Activated naive CD4-positive, alpha-beta T cell treated with anti-CD3 and anti-CD28 coated beads, Interleukin-2, amount 50 U/mL, for 16 hours (primary cell): ENCODE results near the gene AHNAK2.
"Not testable (repeated sequence)": the region's sequence is repeated elsewhere in the genome, so short reads cannot be mapped to it uniquely, and the experiment has no call there.

ENCODE experiments used
- DNase-seq: peaks from one replicate; pipeline ENCODE4 v3.0.0-alpha.2; 2020

Gene AHNAK2

GRCh38 chr14:104950701-104951100 is 27.5 kb downstream of the AHNAK2 start:
- DNase-seq: not testable (repeated sequence)

DNA sequence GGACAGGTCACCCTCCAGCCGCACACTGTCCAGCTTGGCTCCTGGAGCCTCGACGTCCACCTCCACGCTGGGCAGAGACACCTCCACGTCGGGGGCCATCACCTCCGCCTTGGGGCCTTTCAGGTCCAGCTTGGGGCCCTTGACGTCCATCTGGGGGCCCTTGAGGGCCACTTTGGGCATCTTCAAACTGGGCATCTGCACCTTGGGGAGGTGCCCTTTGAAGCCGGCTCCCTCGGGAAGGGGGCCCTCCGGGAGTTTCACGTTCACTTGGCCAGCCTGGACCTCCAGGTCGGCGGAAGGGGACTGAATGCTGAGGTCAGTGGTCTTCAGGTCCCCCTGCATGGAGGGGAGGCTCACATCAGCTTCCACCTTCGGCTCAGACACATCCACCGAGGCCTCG is 28.2 kb downstream of the AHNAK2 start:
- no peak for DNase-seq

DNA sequence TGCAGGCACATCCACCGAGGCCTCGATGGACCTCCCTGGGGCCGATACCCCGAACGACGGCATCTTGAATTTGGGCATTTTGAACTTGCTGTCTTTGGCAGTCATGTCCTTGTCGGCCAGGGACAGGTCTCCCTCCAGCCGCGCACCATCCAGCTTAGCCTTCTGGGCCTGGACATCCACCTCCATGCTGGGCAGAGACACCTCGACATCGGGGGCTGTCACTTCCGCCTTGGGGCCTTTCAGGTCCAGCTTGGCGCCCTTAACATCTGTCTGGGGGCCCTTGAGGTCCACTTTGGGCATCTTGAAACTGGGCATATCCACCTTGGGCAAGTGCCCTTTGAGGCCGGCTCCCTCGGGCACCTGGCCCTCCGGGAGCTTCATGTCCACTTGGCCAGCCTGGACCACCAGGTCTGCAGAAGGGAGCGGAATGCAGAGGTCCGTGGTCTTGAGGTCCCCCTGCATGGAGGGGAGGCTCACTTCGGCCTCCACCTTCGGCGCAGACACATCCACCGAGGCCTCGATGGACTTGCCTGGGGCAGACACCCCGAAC is 28.7 kb downstream of the AHNAK2 start:
- not testable (repeated sequence) for DNase-seq

DNA sequence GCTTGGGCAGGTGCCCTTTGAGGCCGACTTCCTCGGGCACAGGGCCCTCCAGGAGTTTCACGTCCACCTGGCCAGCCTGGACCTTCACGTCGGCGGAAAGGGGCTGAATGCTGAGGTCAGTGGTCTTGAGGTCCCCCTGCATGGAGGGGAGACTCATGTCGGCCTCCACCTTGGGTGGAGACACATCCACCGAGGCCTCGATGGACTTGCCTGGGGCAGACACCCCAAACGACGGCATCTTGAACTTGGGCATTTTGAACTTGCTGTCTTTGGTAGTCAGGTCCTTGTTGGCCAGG is 29.5 kb downstream of the AHNAK2 start:
- no peak for DNase-seq

GRCh38 chr14:104947881-104948735 is 30.1 kb downstream of the AHNAK2 start:
- DNase-seq: not testable (repeated sequence)

DNA sequence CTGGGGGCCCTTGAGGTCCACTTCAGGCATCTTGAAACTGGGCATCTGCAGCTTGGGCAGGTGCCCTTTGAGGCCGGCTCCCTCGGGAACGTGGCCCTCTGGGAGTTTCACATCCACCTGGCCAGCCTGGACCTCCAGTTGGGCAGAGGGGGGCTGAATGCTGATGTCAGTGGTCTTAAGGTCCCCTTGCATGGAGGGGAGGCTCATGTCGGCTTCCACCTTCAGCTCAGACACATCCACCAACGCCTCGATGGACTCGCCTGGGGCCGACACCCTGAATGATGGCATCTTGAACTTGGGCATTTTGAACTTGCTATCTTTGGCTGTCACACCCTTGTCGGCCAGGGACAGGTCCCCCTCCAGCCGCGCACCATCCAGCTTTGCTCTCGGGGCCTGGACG is 31.0 kb downstream of the AHNAK2 start:
- DNase-seq: not testable (repeated sequence)

- not testable (repeated sequence) for DNase-seq
Measured at GRCh38 chr14:104945986-104946965, 31.9 kb downstream of the AHNAK2 start.

GRCh38 chr14:104945266-104945665 is 32.9 kb downstream of the AHNAK2 start:
- DNase-seq: peak; percentile 5

DNA sequence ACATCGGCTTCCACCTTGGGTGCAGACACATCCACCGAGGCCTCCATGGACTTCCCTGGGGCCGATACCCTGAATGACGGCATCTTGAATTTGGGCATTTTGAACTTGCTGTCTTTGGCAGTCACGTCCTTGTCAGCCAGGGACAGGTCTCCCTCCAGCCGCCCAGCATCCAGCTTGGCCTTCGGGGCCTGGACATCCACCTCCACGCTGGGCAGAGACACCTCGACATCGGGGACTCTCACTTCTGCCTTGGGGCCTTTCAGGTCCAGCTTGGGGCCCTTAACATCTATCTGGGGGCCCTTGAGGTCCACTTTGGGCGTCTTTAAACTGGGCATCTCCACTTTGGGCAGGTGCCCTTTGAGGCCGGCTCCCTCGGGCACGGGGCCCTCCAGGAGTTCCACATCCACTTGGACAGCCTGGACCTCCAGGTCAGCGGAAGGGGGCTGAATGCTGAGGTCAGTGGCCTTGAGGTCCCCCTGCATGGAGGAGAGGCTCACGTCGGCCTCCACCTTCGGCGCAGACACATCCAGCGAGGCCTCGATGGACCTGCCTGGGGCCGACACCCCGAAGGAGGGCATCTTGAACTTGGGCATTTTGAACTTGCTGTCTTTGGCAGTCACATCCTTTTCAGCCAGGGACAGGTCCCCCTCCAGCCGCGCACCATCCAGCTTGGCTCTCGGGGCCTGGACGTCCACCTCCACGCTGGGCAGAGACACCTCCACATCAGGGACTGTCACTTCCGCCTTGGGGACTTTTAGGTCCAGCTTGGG is 33.6 kb downstream of the AHNAK2 start:
- peak; percentile 3 for DNase-seq

DNA sequence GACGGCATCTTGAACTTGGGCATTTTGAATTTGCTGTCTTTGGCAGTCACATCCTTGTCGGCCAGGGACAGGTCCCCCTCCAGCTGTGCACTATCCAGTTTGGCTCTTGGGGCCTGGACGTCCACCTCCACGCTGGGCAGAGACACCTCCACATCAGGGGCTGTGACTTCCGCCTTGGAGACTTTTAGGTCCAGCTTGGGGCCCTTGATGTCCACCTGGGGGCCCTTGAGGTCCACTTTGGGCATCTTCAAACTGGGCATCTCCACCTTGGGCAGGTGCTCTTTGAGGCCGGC is 34.2 kb downstream of the AHNAK2 start:
- not testable (repeated sequence) for DNase-seq

- DNase-seq: peak; percentile 5
Measured at GRCh38 chr14:104943216-104944015, 34.8 kb downstream of the AHNAK2 start.

DNA sequence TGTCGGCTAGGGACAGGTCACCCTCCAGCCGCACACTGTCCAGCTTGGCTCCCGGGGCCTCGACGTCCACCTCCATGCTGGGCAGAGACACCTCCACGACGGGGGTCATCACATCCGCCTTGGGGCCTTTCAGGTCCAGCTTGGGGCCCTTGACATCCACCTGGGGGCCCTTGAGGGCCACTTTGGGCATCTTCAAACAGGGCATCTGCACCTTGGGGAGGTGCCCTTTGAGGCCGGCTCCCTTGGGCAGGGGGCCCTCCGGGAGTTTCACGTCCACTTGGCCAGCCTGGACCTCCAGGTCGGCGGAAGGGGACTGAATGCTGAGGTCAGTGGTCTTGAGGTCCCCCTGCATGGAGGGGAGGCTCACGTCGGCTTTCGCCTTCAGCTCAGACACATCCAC is 35.6 kb downstream of the AHNAK2 start:
- peak; percentile 7 for DNase-seq

DNA sequence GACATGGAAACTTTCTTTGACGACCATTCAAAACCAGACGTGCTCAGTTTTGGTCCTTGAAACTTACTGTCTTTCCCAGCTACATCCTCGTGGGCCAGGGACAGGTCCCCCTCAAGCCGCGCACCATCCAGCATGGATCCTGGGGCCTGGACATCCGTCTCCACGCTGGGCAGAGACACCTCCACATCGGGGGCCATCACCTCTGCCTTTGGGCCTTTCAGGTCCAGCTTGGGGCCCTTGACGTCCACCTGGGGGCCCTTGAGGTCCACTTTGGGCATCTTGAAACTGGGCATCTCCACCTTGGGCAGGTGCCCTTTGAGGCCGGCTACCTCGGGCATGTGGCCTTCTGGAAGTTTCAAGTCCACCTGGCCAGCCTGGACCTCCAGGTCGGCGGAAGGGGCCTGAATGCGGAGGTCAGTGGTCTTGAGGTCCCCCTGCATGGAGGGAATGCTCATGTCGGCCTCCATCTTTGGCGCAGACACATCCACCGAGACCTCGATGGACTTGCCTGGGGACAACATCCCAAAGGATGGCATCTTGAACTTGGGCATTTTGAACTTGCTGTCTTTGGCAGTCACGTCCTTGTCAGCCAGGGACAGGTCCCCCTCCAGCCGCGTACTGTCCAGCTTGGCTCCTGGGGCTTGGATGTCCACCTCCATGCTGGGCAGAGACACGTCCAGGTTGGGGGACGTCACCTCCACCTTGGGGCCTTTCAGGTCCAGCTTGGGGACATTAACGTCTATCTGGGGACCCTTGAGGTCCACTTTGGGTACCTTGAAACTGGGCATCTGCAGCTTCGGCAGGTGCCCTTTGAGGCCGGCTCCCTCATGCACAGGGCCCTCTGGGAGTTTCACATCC is 36.4 kb downstream of the AHNAK2 start:
- peak; percentile 4 for DNase-seq

GRCh38 chr14:104940526-104941150 is 37.5 kb downstream of the AHNAK2 start:
- DNase-seq: no peak

DNA sequence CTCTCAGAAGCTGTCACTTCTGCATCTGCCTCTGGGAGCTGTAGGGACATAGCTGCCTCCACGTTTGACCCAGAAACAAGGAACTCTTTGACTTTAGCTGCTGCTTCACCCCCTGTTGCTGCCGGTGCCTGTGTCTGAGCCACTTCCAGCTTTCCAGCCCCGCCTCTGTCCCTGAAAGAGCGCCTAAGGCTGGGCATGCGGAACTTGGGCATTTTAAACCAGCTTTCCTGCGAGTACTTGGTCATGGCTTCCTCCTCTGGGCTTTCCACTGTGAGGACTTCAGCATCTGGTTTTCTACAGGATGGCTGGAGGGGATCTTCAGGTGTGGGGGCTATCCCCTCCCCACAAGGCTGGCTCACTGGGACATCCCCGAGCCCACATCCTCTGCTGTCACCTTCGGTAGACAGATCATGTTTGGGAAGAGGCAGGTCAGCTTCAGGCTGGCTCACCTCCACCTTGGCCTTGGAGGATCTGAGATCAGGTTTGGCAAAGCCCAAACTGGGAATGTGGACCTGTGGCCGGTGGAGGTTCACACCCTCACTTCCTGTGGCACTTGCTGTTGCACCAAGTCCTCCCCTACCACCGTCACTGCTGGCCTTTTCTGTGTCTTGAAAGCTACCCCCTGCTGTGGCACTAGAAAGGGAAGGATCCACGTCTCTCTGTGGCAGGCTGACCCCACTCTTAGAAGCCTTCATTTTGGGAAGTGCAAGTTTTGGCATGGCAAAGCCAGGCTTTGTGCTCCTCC is 38.3 kb downstream of the AHNAK2 start:
- no peak for DNase-seq

DNA sequence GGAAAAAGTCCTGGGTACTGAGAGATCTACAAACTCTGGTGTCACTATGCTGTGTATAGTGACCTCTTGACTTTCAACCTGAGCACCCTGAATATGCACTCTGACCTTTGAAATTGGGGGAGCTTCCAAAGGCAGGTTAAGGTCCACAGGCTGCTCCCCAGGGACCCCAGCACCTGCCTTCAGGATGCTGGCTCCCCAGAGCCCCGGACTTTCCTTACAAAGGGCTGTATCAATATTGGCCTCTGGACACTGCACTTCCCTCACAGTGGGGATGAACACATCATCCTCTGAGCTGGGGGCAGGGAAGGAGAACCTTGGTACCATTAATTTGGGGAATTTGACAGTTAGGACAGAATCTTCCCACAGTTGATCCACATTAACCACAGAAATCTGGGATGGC is 39.2 kb downstream of the AHNAK2 start:
- DNase-seq: no peak

DNA sequence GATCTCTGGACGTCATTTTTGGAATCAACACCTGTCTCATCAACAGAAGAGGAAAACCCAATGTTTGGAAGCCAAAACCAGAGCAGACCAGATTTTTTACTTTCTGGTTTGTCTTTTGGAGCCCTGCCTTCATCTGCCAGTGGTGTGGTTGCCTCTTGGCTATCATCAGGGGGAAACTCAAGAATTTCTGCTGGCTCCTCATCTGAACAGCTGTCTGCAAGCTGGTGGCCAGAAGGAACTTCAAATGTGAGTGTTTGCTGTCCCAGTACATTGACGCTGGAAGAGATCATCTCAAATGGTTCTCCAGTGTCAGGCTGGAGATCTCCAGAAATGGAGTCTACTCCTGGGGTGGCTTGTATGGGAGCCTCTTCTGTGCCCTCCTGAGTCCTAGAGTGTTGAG is 39.7 kb downstream of the AHNAK2 start:
- DNase-seq: no peak

DNA sequence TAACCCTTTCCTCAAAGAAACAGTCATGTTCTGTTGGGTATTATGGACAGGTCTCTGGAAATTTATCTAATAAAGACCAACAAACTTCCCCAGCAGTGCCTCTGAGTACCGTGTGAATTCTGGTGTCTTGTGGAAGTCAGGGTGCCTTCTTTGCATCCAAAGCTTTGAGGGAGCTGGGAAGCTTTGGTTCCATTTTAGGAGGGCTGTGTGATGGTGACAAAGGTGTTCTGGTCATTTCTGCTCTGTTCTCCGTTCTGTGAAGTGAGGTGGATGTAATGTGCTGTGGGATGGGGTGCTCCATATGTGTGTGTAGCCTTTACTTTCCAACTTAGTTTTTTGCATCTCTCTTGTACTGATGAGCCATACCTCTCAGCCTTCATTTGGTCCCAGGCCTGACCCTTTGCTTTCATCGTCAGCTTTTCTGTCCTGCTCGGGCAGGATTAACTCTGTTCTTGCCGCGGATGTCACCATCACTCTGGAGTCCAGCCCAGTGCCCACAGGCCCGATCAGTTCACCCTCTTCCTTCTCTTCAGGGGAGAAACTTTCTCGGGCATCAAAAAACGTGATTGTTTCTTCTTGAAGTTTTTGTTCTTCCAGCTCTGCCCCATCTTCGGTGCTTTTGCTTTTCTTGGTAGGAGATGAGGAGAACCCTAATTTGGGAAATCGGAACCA is 40.3 kb downstream of the AHNAK2 start:
- DNase-seq: no peak

GRCh38 chr14:104937161-104937560 is 41.0 kb downstream of the AHNAK2 start:
- no peak for DNase-seq
